Measurements from ENCODE around the gene RCC1.
"Not testable (repeated sequence)": the region's sequence is repeated elsewhere in the genome, so short reads cannot be mapped to it uniquely, and the experiment has no call there.

RCC1 gene

DNA sequence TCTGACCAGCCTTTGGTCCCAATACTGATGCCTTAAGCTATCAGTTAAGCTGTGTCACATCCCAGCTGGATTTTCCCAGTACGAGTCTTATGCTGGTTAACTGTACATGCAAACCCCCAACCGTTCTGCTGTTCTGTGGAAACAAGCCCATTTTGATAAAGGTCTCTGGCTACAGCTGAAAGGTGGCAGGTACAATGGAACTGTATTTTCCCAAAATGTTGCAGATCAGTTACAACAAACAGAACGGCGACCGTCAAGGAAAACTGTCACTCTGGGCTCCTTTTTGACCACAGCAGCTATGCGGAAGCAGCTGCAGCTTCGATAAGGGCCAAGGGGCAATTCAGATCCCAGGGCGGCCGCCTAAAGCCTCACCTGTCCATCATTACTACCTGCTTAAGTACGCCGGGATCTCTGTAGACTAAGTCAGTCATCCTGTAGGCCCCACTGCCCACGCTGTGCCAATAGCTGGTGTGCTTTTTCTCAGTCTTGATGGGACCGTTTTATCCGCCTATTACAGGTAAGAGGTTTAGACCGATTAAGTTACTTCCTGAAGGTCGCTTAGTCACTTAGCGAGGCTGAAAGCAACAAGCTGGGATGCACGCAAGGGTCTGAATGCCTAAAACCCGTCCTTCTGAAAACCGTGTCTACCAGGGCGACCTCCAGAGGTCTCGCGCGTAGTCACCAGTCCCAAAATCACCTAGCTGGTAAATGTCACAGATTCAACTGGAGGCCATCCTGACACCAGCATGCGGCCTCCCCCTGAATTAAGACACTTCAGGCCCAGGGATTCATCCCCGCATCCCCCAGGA is 75.1 kb downstream of the RCC1 start:
- POLR2A ChIA-PET: interaction anchor here (0.5 to 4.9 kb wide), 52 partner anchors 9 to 855 kb away, joined by 3 to 64 read pairs (median 6); partner anchors contain the start of genes ATP5IF1, EPB41, FAM76A and GMEB1
- DNase-seq (ENCODE audit: extremely low spot score): peak; percentile 53

DNA sequence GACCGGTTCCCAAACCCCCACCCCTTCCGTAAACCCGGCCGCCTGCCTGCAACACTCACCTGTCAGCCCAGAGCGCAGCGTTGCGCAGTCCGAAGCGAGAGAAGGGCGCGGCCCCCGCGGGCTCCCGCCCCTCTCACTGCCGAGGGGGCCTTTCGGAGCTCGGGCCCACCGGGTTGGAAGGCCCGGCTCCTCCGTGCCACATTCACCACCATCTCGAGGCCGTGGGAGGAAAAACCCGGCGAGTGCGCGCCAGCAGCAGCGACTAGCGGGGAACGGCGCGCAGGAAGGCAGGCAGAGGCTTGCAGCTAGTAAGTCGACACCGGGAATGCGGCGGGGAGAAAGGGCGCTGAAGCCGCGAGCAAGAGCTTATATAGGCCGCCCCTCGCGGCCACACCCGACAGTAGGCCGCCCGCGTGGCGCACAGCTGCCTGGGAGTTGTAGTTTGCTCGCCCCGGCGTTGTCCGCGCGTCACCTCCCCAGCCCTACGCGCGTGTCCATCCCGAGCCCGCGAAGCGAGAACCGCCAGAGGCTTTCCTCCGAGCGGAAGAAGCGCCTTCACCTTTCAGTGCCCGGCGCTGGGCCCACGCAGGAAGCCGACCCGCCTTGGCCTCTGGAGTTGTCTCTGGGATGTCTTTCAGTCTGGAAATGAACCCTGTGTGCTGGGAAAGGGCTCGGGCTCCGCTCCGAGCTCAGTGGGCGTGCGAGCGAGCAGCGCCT is 75.8 kb downstream of the RCC1 start:
- TF ChIP-seq, protein P1, sequence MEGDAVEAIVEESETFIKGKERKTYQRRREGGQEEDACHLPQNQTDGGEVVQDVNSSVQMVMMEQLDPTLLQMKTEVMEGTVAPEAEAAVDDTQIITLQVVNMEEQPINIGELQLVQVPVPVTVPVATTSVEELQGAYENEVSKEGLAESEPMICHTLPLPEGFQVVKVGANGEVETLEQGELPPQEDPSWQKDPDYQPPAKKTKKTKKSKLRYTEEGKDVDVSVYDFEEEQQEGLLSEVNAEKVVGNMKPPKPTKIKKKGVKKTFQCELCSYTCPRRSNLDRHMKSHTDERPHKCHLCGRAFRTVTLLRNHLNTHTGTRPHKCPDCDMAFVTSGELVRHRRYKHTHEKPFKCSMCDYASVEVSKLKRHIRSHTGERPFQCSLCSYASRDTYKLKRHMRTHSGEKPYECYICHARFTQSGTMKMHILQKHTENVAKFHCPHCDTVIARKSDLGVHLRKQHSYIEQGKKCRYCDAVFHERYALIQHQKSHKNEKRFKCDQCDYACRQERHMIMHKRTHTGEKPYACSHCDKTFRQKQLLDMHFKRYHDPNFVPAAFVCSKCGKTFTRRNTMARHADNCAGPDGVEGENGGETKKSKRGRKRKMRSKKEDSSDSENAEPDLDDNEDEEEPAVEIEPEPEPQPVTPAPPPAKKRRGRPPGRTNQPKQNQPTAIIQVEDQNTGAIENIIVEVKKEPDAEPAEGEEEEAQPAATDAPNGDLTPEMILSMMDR (IDR thresholded peaks at IDR 0.05; ENCODE audit: control extremely low read depth, extremely low read depth, low read depth, missing control alignments): no peak

More for the DNA sequence above, 75.1 kb downstream of the RCC1 start:
- CTCF ChIA-PET: interaction anchor here (0.8 to 3.6 kb wide), 19 partner anchors 8 to 332 kb away, joined by 3 to 29 read pairs (median 3); partner anchors contain the start of gene TAF12
- TF ChIP-seq, protein P1 (IDR thresholded peaks at IDR 0.05; ENCODE audit: control extremely low read depth, extremely low read depth, low read depth, missing control alignments): peak; percentile 55

DNA sequence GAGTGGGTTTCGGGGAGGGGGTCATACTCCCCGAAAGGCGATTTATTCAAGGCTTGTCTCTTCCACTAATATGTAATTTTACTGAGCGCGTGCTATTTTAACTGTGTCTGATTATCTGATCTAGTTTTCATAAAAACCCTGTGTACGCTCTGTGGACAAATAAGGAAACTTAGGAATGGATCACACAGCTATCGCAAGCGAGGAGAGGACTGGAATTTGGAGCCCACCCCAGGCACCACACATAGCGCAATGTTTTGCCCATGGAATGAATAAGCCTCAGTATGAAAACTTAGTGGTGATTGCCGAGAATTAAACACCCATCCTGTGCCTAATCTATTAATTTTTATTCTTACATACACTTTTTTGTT is 76.4 kb downstream of the RCC1 start:
- POLR2A ChIA-PET: interaction anchor here (0.5 to 4.9 kb wide), 49 partner anchors 8 to 856 kb away, joined by 3 to 64 read pairs (median 7); partner anchors contain the start of genes ATP5IF1, EPB41, FAM76A and GMEB1
- no peak for DNase-seq (ENCODE audit: extremely low spot score)
- CTCF ChIA-PET: interaction anchor here (0.9 to 3.6 kb wide), 11 partner anchors 10 to 333 kb away, joined by 3 to 29 read pairs (median 3); partner anchors contain the start of gene TAF12
- TF ChIP-seq, protein P1 (IDR thresholded peaks at IDR 0.05; ENCODE audit: control extremely low read depth, extremely low read depth, low read depth, missing control alignments): no peak

More for the DNA sequence above, 75.8 kb downstream of the RCC1 start:
- ChIA-PET CTCF (interaction anchor here (0.8 to 3.6 kb wide), 15 partner anchors 9 to 333 kb away, joined by 3 to 29 read pairs (median 3); partner anchors contain the start of gene TAF12), POLR2A (interaction anchor here (0.5 to 4.9 kb wide), 62 partner anchors 8 to 856 kb away, joined by 3 to 64 read pairs (median 5); partner anchors contain the start of genes ATP5IF1, EPB41, FAM76A and GMEB1)
- DNase-seq (ENCODE audit: extremely low spot score): peak; percentile 96

DNA sequence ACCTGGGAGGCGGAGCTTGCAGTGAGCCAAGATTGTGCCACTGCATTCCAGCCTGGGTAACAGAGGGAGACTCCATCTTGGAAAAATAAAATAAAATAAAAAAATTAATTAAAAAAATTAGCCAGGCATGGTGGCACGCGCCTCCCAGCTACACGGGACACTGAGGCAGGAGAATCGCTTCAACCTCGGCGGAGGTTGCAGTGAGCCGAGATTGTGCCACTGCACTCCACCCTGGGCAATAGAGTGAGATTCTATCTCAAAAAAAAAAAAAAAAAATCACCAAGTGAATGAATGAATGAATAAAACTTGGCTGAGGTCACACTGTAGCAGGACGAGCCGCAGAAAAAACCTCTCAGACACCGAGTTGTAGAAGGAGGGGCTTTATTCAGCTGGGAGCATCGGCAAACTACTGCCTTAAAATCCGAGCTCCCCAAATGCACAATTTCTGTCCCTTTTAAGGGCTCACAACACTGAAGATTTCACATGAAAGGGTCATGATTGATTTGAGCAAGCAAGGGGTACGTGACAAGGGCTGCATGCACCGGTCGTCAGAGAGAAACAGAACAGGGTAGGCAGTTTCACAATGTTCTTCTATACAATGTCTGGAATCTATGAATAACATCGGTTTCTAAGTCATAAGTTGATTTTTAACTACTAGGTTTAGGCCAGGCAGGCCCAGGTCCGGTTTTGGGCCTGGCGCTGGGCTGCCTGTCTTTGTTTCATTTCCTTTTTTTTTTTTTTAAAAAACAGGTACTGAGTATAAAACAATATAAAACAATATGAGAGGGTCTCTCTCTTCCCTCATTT is 80.9 kb downstream of the RCC1 start:
- CTCF ChIA-PET: interaction anchor here (3.9 kb wide), 1 partner anchor 17 kb away, joined by 12 read pairs; no protein-coding TSS in a partner anchor
- POLR2A ChIA-PET; DNase-seq (ENCODE audit: extremely low spot score): not testable (repeated sequence)

All from GM10248 (cell line).